ENCODE measurements around the gene GATAD2A.

GRCh38 chr19:19432732-19433131 lies 27.3 kb downstream of the GATAD2A start:
- TF ChIP-seq YY1 (IDR thresholded peaks at IDR 0.05; ENCODE audit: low read depth, low read length) (no peak), CTCF (IDR thresholded peaks at IDR 0.05; ENCODE audit: control extremely low read depth in 1 of 3, insufficient read depth in 1 of 3, low read depth in 1 of 3, low read length in 3 of 3) (no peak), HDAC2 (IDR thresholded peaks at IDR 0.05; ENCODE audit: borderline replicate concordance in 1 of 2, low read depth in 2 of 2, low read length in 2 of 2) (no peak), POLR2A (IDR thresholded peaks at IDR 0.05; ENCODE audit: control extremely low read depth in 1 of 2, low read depth in 2 of 2, low read length in 2 of 2) (no peak), TBP (IDR thresholded peaks at IDR 0.05; ENCODE audit: low read depth, low read length) (no peak), BRCA1 (IDR thresholded peaks at IDR 0.05; ENCODE audit: low read depth, low read length) (no peak), RFX5 (IDR thresholded peaks at IDR 0.05; ENCODE audit: borderline replicate concordance, low read depth, low read length) (no peak), SP1 (IDR thresholded peaks at IDR 0.05; ENCODE audit: low read depth, low read length) (no peak), EZH2 (IDR thresholded peaks at IDR 0.05; ENCODE audit: low read depth, low read length, severe bottlenecking) (no peak), MAX (IDR thresholded peaks at IDR 0.05) (no peak), PHF8 (conservative IDR thresholded peaks at IDR 0.05; ENCODE audit: low read depth, low read length) (no peak), ASH2L (IDR thresholded peaks at IDR 0.05; ENCODE audit: low read length) (no peak), ATF3 (IDR thresholded peaks at IDR 0.05; ENCODE audit: insufficient read depth, low read depth, low read length) (no peak), POLR2AphosphoS5 (IDR thresholded peaks at IDR 0.05; ENCODE audit: low read depth, low read length) (no peak)

All from H1 (cell line).